ENCODE data around the gene NPM1. TPM values are rescaled to one million over a fixed set of nuclear protein-coding genes. Genes with fewer than 3 reads are reported as not detected.

NPM1 gene
- total and polyA plus RNA-seq, 7 donors: 452 to 2,554 (median 635) TPM

DNA sequence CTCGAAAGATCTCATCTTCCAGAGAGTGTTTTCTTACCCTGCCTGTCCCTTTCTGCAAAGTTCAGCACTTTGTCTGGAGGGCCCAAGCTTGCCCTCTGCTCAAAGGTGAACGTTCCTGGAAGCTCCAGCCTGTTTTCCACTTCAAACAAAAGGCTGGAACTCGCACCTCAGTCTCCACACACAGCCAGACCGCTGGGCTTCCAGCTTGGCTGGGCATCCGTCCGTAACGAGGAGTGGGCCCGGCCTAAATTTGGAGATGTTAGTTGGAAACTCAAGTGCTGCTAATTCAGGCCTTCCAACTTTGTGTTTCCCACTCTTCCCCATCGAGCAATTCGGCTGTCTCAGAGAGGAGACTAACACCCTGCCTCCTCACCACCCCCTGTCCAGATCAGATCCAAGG, 66.9 kb downstream of the NPM1 start:
- DNase-seq (no peak), ATAC-seq (no peak)
- Histone ChIP-seq H3K4me3 (no peak overlapping the region), H3K9me3 (no peaks in the 10 kb centered on the region), H3K4me1 (no peaks in the 10 kb centered on the region), H3K27me3 (ENCODE audit: insufficient read depth in 3 of 3, low read length in 2 of 3) (no peaks in the 10 kb centered on the region), H3K36me3 (ENCODE audit: insufficient read depth in 1 of 2, low read depth in 1 of 2) (no peaks in the 10 kb centered on the region), H3K27ac (no peak overlapping the region)
- TF ChIP-seq, protein P1, sequence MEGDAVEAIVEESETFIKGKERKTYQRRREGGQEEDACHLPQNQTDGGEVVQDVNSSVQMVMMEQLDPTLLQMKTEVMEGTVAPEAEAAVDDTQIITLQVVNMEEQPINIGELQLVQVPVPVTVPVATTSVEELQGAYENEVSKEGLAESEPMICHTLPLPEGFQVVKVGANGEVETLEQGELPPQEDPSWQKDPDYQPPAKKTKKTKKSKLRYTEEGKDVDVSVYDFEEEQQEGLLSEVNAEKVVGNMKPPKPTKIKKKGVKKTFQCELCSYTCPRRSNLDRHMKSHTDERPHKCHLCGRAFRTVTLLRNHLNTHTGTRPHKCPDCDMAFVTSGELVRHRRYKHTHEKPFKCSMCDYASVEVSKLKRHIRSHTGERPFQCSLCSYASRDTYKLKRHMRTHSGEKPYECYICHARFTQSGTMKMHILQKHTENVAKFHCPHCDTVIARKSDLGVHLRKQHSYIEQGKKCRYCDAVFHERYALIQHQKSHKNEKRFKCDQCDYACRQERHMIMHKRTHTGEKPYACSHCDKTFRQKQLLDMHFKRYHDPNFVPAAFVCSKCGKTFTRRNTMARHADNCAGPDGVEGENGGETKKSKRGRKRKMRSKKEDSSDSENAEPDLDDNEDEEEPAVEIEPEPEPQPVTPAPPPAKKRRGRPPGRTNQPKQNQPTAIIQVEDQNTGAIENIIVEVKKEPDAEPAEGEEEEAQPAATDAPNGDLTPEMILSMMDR (IDR thresholded peaks at IDR 0.05): no peak
- intact Hi-C loops (cut with DNase I): no loop called here
- WGBS, 3 donors: 61 to 66% (median 65%) methylated on average over 10 of the region's 10 CpGs

DNA sequence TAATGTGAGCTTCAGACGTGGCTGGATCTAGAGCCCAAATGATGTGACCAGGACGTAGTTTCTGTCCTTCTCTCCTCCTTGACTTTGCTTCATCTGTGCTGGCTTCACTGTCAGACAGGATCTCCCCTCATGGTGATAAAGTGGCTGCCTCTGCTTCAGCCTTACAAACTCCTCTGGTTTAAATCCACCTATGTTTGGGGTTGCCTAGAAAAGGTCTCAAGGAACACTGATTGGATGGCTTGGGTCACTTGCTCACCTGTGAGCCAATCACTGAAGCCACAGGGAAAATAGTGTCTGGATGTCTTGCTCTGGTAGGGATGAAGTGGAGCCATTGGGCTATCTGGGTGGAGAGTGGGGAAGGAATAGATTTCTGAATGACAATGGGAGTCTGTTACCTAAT, 67.9 kb downstream of the NPM1 start:
- DNase-seq: no peak
- Histone ChIP-seq H3K36me3 (ENCODE audit: insufficient read depth in 1 of 2, low read depth in 1 of 2) (no peaks in the 10 kb centered on the region), H3K4me3 (no peak overlapping the region), H3K27me3 (ENCODE audit: insufficient read depth in 3 of 3, low read length in 2 of 3) (no peaks in the 10 kb centered on the region), H3K27ac (no peak overlapping the region), H3K9me3 (no peaks in the 10 kb centered on the region), H3K4me1 (no peaks in the 10 kb centered on the region)
- TF ChIP-seq, protein P1 (IDR thresholded peaks at IDR 0.05): no peak
- ATAC-seq: no peak
- intact Hi-C loops (cut with DNase I): no loop called here
- 69 to 79% (median 73%) methylated on average over 2 of the region's 2 CpGs for WGBS, 3 donors

DNA sequence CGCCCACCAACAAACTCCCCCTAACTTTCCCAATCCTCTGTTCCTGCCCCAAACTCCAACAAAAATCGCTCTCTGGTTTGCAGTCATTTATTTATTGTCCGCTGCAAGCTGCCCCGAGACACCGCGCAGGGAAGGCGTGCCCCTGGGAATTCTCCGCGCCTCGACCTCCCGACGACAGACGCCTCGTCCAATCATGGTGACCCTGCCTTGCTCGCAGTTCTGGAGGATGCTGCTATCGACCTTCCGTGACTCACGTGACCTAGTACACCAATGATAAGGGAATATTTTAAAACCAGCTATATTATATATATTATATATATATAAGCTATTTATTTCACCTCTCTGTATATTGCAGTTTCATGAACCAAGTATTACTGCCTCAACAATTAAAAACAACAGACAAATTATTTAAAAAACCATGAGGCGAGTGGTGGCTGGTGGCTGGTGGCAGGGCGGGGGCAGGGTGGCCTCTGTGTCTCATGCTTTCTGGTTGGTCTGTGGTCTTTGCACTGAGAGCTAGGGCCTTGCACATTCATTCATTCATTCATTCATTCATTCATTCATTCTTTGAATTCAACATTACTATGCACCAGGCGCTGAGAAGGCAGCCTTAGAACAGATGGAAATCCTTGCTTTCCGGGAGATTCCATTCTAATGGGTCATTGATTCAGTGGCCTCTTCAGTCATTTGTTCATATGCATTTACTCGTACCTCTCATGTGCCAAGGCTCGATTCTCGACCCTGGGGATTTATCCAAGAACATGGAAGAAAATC, 69.7 kb downstream of the NPM1 start:
- ATAC-seq (no peak), DNase-seq (no peak)
- intact Hi-C loops (cut with DNase I): no loop called here
- Histone ChIP-seq H3K9me3 (no peaks in the 10 kb centered on the region), H3K27ac (no peak overlapping the region), H3K36me3 (ENCODE audit: insufficient read depth in 1 of 2, low read depth in 1 of 2) (no peaks in the 10 kb centered on the region), H3K4me1 (no peaks in the 10 kb centered on the region), H3K27me3 (ENCODE audit: insufficient read depth in 3 of 3, low read length in 2 of 3) (no peaks in the 10 kb centered on the region), H3K4me3 (no peak overlapping the region)
- 90% methylated on average over 25 of the region's 25 CpGs for whole genome bisulfite sequencing, 3 donors
- TF ChIP-seq, protein P1 (IDR thresholded peaks at IDR 0.05): no peak

DNA sequence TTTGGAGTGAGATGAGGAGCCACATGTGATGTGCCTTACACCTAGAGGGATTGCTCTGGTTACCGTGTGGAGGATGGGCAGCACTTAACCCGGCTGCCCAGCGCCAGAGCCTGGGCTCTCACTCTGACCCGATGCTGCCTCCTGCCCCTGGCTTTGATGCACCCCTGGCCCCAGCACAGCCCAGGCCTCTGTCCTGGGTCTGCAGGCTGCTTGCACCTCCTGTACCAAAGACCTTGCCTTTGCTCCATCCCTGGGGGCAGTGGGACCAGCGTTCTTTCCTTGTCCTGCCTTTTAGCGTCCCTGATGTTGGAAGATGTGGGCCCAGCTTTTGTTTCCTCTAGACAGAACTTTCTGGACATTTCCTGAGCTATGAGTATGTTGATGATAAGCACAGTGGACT, 72.2 kb downstream of the NPM1 start:
- Histone ChIP-seq H3K4me1 (no peaks in the 10 kb centered on the region), H3K4me3 (no peak overlapping the region), H3K36me3 (ENCODE audit: insufficient read depth in 1 of 2, low read depth in 1 of 2) (no peaks in the 10 kb centered on the region), H3K9me3 (no peaks in the 10 kb centered on the region), H3K27ac (no peak overlapping the region), H3K27me3 (ENCODE audit: insufficient read depth in 3 of 3, low read length in 2 of 3) (no peaks in the 10 kb centered on the region)
- DNase-seq (no peak), ATAC-seq (no peak)
- intact Hi-C loops (cut with DNase I): no loop called here
- TF ChIP-seq, protein P1 (IDR thresholded peaks at IDR 0.05): no peak
- 78 to 80% (median 80%) methylated on average over 6 of the region's 6 CpGs for WGBS, 3 donors

Other genes with a start within 250 kb of the NPM1 start
- gene TLX3, start 78.6 kb upstream of the NPM1 start, total RNA-seq: not detected
- gene TLX3, start 78.6 kb upstream of the NPM1 start, polyA plus RNA-seq: not detected
- gene FGF18, start 31.8 kb downstream of the NPM1 start, total RNA-seq: under 1 TPM; 0.17 to 0.66 (median 0.28) TPM
- gene FGF18, start 31.8 kb downstream of the NPM1 start, polyA plus RNA-seq: under 1 TPM; 0.14 to 0.30 (median 0.29) TPM